SK-N-MC (cell line): ENCODE results near the gene IL12B.
"Not testable (repeated sequence)": the region's sequence is repeated elsewhere in the genome, so short reads cannot be mapped to it uniquely, and the experiment has no call there.

Experiments used
- EZH2 ChIP-seq: fragments of 200-600 bp; sonication (generic); IDR thresholded peaks from one replicate; pipeline ENCODE4 v1.6.1; 2017; ENCODE audit warnings: antibody characterized with exemption
- POLR2AphosphoS5 ChIP-seq: IDR thresholded peaks from 2 replicates; pipeline ENCODE4 v1.6.1; 2012; ENCODE audit warnings: mild to moderate bottlenecking, low read depth, low read length, borderline replicate concordance

DNA sequence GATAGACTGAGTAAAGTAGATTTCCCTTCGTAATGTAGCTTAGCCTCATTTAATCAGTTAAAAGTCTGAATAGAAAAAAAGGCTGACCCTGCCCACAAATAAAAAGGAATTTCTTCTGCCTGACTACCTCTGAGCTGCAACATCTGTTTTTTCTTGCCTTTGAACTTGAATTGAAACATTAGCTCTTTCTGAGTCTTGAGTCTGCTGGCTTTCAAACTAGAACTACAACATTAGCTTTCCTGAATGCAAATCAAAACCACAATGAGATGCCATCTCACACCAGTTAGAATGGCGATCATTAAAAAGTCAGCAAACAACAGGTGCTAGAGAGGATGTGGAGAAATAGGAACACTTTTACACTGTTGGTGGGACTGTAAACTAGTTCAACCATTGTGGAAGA lies 19.9 kb upstream of the IL12B start:
- TF ChIP-seq POLR2AphosphoS5, EZH2: not testable (repeated sequence)
